HG03175 (cell line): ENCODE measurements around the gene ADH1A.
"Not testable (repeated sequence)": the region's sequence is repeated elsewhere in the genome, so short reads cannot be mapped to it uniquely, and the experiment has no call there.

Experiments
- ATAC-seq: cut with Tn5 transposase; IDR thresholded peaks from one replicate; pipeline ENCODE4 v1.9.1; 2021; ENCODE audit warnings: mild to moderate bottlenecking, moderate library complexity; ENCODE audit not compliant: unreplicated experiment

Gene ADH1A

GRCh38 chr4:99290848-99291786 lies at the start of gene ADH1A:
Gene ADH1A, minus strand, starts transcription at chr4:99290985. Its CDS starts 71 bp downstream, at chr4:99290914.
- ATAC-seq: no peak

- ATAC-seq: no peak
Measured at GRCh38 chr4:99339172-99339571, 48.4 kb upstream of the ADH1A start.

GRCh38 chr4:99336553-99336952 lies 45.8 kb upstream of the ADH1A start:
- ATAC-seq: no peak

- no peak for ATAC-seq
Measured at GRCh38 chr4:99334880-99335279, 44.1 kb upstream of the ADH1A start.

GRCh38 chr4:99330648-99331047 lies 39.9 kb upstream of the ADH1A start:
- ATAC-seq: no peak

- ATAC-seq: no peak
Measured at GRCh38 chr4:99329876-99330275, 39.1 kb upstream of the ADH1A start.

GRCh38 chr4:99324979-99325378 lies 34.2 kb upstream of the ADH1A start:
- ATAC-seq: no peak

GRCh38 chr4:99324361-99324760 lies 33.6 kb upstream of the ADH1A start:
- no peak for ATAC-seq

GRCh38 chr4:99323756-99324155 lies 33.0 kb upstream of the ADH1A start:
- ATAC-seq: no peak

GRCh38 chr4:99321241-99322191 lies 30.7 kb upstream of the ADH1A start, which contains the start of gene ADH1B:
Gene ADH1B, minus strand, starts transcription at chr4:99321401. Its CDS starts 70 bp downstream, at chr4:99321331.
- no peak for ATAC-seq

- not testable (repeated sequence) for ATAC-seq
Measured at GRCh38 chr4:99317811-99318210, 27.0 kb upstream of the ADH1A start.

GRCh38 chr4:99317354-99317753 lies 26.6 kb upstream of the ADH1A start:
- no peak for ATAC-seq

GRCh38 chr4:99315839-99316238 lies 25.1 kb upstream of the ADH1A start:
- no peak for ATAC-seq

GRCh38 chr4:99314211-99314610 lies 23.4 kb upstream of the ADH1A start:
- no peak for ATAC-seq

GRCh38 chr4:99310389-99310788 lies 19.6 kb upstream of the ADH1A start:
- ATAC-seq: no peak

- no peak for ATAC-seq
Measured at GRCh38 chr4:99305638-99306400, 15.0 kb upstream of the ADH1A start.

GRCh38 chr4:99301376-99302164 lies 10.8 kb upstream of the ADH1A start:
- no peak for ATAC-seq

- no peak for ATAC-seq
Measured at GRCh38 chr4:99300934-99301333, 10.1 kb upstream of the ADH1A start.

- no peak for ATAC-seq
Measured at GRCh38 chr4:99293357-99293756, 2.6 kb upstream of the ADH1A start.

GRCh38 chr4:99285387-99285786 lies 5.4 kb downstream of the ADH1A start:
- ATAC-seq: no peak
